GM12873 (cell line): Measurements from ENCODE around the gene FAM168A.

Source experiments
- TF ChIP-seq, protein P1 (sequence below): IDR thresholded peaks from 2 replicates; pipeline ENCODE4 v1.5.1; 2012; ENCODE audit warnings: low read depth, mild to moderate bottlenecking, moderate library complexity, low read length, control low read depth; ENCODE audit not compliant: insufficient read depth; ENCODE audit errors: missing control alignments

Gene FAM168A

DNA sequence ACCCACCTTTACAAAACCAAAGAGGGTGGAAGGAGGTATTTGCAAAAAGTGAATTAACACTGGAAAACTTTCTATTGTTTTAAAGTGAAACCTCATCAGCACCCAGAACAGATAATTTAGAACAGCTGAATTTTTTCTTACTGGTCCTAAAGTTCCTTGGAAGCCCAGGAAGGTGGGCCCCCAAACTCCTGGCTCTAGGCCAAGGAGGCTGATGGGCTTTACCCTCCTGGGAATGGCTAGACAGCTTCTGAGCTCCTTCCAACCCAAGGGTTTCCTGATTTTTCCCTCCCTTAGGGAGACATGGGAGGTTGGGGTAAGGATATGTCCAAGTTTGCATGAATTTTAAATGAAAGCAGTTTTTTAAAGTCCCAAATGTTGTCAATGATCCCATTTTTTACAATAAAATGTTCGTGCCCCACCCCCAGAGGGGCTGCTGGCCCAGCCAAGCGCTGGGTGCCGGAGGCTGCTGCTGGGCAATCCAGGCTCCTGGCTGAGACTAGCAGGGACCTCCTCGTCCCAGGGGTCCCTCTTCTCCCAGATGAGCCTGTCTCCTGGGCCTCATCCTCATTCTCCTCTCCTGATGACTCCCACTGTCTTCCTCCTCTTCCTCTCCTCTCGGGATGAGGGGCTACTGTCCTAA, 193.3 kb downstream of the FAM168A start:
- TF ChIP-seq, protein P1, sequence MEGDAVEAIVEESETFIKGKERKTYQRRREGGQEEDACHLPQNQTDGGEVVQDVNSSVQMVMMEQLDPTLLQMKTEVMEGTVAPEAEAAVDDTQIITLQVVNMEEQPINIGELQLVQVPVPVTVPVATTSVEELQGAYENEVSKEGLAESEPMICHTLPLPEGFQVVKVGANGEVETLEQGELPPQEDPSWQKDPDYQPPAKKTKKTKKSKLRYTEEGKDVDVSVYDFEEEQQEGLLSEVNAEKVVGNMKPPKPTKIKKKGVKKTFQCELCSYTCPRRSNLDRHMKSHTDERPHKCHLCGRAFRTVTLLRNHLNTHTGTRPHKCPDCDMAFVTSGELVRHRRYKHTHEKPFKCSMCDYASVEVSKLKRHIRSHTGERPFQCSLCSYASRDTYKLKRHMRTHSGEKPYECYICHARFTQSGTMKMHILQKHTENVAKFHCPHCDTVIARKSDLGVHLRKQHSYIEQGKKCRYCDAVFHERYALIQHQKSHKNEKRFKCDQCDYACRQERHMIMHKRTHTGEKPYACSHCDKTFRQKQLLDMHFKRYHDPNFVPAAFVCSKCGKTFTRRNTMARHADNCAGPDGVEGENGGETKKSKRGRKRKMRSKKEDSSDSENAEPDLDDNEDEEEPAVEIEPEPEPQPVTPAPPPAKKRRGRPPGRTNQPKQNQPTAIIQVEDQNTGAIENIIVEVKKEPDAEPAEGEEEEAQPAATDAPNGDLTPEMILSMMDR: no peak

DNA sequence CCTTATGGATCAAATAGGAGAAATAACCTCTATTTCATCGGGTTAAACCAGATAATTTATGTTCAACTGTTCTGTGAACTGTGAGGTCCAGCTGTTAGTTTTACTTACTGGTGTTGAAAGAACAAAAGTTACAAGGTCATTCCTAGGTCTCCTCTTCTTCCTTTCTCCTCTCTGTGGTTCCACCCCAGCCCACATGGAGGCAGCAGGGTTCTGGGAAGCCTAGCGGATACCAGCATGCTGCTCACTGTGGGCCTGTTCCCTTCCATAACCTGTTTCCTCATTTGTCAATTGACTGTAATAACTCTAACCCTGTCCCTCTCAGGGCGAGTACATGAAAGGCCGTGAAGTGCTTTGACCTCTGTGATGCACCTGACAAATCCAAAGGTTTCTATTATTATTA, 193.9 kb downstream of the FAM168A start:
- TF ChIP-seq, protein P1: peak; percentile 18

DNA sequence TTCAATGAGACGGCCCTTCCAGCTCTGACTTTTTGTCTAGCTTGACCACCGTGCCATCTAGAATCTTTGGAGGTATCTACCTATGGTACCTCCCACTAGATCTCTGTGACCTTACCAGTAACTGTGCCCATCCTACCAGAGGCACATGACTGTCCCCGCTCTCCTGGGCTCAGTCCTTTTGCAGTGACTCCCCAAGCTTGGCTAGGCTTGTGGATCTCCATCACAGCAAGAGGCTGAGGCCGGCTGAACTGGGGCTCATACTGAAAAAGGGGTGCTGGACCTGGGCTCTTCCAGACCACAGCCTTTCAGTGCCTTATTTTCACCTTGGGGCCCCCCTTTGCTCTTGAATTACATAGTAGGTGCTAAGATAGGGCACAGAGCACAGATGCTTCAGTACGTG, 194.4 kb downstream of the FAM168A start:
- TF ChIP-seq, protein P1: no peak

DNA sequence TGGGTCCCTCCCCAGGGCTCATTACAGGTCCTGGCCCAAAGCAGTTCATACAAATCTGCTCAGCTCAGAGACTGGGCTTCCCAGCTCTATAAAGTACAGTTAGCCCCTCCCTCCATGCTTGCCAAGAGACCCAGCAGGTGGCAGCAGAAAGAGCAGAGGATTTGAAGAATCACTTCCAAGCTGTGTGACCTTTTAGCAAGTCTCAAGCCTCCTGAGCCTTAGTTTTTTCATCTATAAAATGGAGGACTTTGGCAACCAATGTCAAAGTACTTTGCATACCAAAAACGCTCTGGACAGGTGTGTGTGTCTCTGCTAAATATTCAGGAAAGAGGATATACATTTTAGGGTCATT, 195.1 kb downstream of the FAM168A start:
- TF ChIP-seq, protein P1: peak; percentile 41

DNA sequence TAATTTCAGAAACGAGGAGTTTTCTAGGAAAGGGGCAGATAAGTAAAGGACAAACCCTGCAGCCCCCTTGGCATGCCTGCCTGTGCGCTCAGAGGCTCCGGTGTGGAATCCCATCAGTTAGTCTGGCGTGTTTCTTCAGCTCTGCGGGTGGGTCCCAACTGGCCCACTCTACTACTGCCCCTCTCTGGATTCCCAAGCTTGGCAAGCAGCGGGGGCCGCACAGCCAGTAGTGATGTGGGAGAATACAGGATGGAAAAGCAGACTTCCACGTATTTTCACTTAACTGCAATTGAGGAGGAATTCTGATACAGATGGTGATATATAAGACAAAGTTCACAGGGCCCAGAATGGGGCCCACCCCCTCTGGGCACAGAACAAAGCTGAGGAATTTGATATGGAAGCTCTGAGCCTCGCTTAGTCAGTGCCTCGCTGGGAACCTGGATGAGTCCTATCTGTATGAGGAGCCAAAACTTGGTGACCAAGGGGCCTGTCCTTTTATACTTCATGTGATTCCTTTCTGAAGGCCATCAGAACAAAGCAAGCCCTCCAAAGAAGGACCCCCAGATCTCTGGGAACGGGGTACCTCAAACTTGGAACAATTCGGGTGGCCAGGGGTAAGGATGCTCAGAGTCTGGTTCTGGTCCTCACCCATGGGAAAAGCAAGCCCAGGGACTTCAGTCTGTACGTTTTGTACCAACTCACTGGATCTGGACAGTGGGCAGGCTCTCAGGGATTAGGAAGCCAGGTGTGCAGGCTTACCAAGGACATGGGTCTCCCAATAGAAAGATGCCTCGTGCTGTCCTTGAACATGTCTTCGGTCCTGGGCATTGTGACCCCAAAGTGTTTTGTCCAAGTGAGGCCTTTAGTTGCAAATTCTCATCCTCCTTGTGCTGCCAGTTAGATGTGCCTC, 195.7 kb downstream of the FAM168A start:
- TF ChIP-seq, protein P1: no peak

DNA sequence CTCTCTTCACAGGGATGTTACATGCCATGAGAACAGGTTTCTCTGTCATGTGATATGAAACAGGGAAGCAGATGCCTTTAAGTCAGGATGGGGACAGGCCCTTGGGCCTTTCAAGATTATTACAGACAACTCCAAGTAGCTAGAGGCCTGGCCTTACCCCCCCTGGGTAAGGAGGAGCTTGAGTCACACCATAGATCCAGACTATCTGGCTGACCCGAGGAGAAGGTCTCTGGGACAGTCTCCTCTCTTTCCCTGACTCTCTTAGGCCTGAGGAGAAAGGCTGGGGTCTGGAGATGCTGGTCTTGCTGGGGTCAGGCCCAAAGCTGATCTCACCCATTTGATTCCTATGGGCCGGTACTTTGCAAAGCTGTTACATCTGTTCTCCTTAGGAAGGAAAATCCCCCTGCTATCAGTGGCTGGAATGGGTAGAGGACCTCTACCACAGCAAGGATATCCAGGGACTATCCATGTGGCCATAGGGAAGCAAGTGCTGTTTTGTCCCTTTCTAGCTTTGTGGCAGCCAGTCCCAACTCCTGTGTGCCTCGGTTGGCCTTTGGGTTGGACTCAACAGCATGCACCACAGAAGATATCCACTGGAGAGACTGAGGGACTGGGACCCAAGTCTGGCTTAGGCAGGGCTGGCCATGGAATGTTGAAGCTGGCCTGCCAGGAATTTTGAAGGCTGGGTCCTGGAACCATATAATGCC, 196.5 kb downstream of the FAM168A start:
- TF ChIP-seq, protein P1: no peak

DNA sequence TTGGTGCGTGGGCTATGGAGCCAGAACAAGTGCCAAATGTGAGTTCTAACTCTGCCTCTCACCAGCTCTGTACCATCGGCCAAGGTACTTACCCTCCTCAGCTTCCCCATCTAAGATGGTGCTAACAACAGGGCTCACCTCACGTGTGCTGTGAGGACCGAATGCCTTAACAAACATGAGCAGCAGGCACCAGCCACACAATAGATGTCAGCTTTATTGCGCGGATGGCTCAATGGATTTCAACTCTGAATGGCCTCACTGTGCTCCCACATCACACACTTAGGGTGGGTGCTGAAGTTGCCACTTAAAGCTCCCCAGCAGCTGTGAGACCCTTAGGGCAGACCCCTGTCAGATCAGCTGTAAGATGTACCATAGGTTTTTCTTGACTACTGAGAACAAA, 197.6 kb downstream of the FAM168A start:
- TF ChIP-seq, protein P1: no peak
